Upper lobe of left lung (tissue), 4 donors: Measurements from ENCODE around the gene IL16.

Source experiments
- CTCF ChIP-seq, 6 experiments: fragments of 450-650 bp in 4 of 6; fragments of 200-600 bp in 2 of 6; sonication (generic) in 2 of 6; IDR thresholded peaks; one replicate each; pipeline ENCODE4 v1.5.1; 2016 to 2019; ENCODE audit warnings: antibody characterized with exemption in 6 of 6
- EP300 ChIP-seq, 4 donors: sonication (generic); formaldehyde crosslinking; IDR thresholded peaks; one replicate each; pipeline ENCODE4 v1.5.1; 2017; ENCODE audit warnings: antibody characterized with exemption in 4 of 4, control low read depth in 2 of 4
- POLR2AphosphoS5 ChIP-seq, 2 donors: sonication (generic); formaldehyde crosslinking; IDR thresholded peaks; one replicate each; pipeline ENCODE4 v1.5.1; 2017; ENCODE audit warnings: antibody characterized with exemption in 2 of 2

- no peak for TF ChIP-seq POLR2AphosphoS5 (IDR thresholded peaks at IDR 0.05)
- no peak for TF ChIP-seq CTCF (IDR thresholded peaks at IDR 0.05)
- no peak for TF ChIP-seq EP300 (IDR thresholded peaks at IDR 0.05)
Measured at GRCh38 chr15:81337713-81338157, 141.1 kb downstream of the IL16 start.
